Neural crest cell (in vitro differentiated cells): Measurements from ENCODE around the gene CCDC63. TPM values are rescaled to one million over a fixed set of nuclear protein-coding genes. Genes with fewer than 3 reads are reported as not detected.

Experiments
- DNase-seq: peaks from one replicate; pipeline ENCODE4 v3.0.0; 2021; ENCODE audit warnings: low read depth, mixed read lengths, low spot score
- H3K27ac Mint-ChIP-seq: one replicate; pipeline ENCODE4 v1.8.0; 2021; ENCODE audit warnings: mild to moderate bottlenecking, mixed read lengths; ENCODE audit not compliant: unreplicated experiment
- H3K27me3 Mint-ChIP-seq: 2 replicates; pipeline ENCODE4 v1.8.0; 2021; ENCODE audit warnings: low read depth, mild to moderate bottlenecking, mixed read lengths
- H3K36me3 Mint-ChIP-seq: 2 replicates; pipeline ENCODE4 v1.8.0; 2021; ENCODE audit warnings: low read depth, mild to moderate bottlenecking, mixed read lengths
- H3K4me1 Mint-ChIP-seq: 2 replicates; pipeline ENCODE4 v1.8.0; 2021; ENCODE audit warnings: mixed read lengths
- H3K4me3 Mint-ChIP-seq: one replicate; pipeline ENCODE4 v1.8.0; 2021; ENCODE audit warnings: mild to moderate bottlenecking, mixed read lengths
- H3K9me3 Mint-ChIP-seq: 2 replicates; pipeline ENCODE4 v1.8.0; 2021; ENCODE audit warnings: mixed read lengths
- total RNA-seq: library from RNA; stranded (reverse); gene quantifications from 2 replicates; pipeline ENCODE4 v1.2.1, GENCODE V29; 2021
- TF ChIP-seq, protein P1 (sequence below): fragments of 200-600 bp; sonication (generic); conservative IDR thresholded peaks from 2 replicates; pipeline ENCODE4 v1.5.0; 2021; ENCODE audit warnings: antibody characterized with exemption, mild to moderate bottlenecking

The CCDC63 gene
- total RNA-seq, 1 donor from 2014 or later = not detected

DNA sequence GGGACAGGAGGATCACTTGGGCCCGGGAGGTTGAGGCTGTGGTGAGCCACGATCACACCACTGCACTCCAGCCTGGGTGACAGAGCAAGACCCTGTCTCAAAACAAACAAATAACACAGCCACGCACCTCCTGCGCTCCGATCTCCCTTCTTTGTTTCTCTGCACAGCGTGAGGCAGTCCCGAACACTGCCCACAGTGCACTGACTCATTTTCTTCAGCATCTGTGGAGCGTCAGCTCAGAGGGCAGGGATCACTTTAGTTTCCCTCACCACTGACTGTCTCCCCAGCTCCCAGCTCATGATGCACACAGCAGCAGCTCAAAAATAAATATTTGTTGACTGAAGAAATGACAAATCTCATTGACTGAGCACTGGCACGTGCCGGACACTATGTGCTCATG lies 74.5 kb downstream of the CCDC63 start:
- DNase-seq = no peak
- Mint-ChIP-seq H3K4me1 (no peaks in the 10 kb centered on the region), H3K36me3 (no peaks in the 10 kb centered on the region), H3K27me3 (peaks cover 44% of the 10 kb centered on the region), H3K27ac (no peak overlapping the region), H3K9me3 (no peaks in the 10 kb centered on the region), H3K4me3 (no peak overlapping the region)
- TF ChIP-seq, protein P1, sequence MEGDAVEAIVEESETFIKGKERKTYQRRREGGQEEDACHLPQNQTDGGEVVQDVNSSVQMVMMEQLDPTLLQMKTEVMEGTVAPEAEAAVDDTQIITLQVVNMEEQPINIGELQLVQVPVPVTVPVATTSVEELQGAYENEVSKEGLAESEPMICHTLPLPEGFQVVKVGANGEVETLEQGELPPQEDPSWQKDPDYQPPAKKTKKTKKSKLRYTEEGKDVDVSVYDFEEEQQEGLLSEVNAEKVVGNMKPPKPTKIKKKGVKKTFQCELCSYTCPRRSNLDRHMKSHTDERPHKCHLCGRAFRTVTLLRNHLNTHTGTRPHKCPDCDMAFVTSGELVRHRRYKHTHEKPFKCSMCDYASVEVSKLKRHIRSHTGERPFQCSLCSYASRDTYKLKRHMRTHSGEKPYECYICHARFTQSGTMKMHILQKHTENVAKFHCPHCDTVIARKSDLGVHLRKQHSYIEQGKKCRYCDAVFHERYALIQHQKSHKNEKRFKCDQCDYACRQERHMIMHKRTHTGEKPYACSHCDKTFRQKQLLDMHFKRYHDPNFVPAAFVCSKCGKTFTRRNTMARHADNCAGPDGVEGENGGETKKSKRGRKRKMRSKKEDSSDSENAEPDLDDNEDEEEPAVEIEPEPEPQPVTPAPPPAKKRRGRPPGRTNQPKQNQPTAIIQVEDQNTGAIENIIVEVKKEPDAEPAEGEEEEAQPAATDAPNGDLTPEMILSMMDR = no peak

DNA sequence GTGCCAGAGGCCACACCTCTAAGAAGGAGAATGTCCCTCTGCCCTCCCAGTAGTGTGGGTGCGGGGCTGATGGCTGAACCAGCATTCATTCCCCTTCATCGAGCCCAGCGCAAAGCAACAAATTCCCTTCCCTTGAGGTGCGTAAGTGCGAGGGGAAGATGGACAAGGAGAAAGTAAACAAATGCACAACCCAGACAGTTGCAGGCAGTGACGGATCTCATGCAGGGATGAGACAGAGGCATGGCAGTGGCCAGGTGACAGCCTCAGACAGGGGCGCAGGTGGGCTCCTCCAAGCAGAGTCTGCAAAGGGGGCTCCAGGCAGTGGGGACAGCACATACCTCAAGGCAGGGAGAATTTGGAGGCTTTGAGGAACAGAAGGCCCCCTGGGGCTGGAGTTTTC lies 75.9 kb downstream of the CCDC63 start:
- H3K27me3 Mint-ChIP-seq = peaks cover 42% of the 10 kb centered on the region
- TF ChIP-seq, protein P1 = no peak
- no peak overlapping the region for H3K27ac Mint-ChIP-seq
- H3K9me3 Mint-ChIP-seq = no peaks in the 10 kb centered on the region
- H3K4me1 Mint-ChIP-seq = no peaks in the 10 kb centered on the region
- DNase-seq = no peak
- no peaks in the 10 kb centered on the region for H3K36me3 Mint-ChIP-seq
- no peak overlapping the region for H3K4me3 Mint-ChIP-seq

DNA sequence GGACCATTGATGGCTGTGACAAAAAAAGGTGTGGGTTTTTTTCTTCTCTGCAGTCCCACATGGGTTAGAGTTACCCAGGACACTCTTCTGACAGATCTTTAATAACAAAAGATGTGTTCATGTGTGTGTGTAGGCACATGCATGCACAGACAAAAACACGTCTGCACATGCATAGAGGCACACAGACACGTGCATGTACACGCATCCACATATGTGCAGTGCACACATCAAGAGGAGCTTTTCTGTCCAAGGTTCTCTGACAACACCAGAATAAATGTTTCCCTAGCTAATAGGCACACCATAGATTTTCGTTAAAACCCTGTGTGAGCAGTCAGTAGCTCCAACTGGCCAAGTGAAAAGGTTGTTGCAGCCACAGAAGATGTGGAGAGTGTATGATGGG lies 76.4 kb downstream of the CCDC63 start:
- Mint-ChIP-seq H3K4me3 (no peak overlapping the region), H3K36me3 (no peaks in the 10 kb centered on the region), H3K4me1 (no peaks in the 10 kb centered on the region), H3K27me3 (peaks cover 36% of the 10 kb centered on the region), H3K27ac (no peak overlapping the region), H3K9me3 (no peaks in the 10 kb centered on the region)
- DNase-seq = no peak
- TF ChIP-seq, protein P1 = no peak

DNA sequence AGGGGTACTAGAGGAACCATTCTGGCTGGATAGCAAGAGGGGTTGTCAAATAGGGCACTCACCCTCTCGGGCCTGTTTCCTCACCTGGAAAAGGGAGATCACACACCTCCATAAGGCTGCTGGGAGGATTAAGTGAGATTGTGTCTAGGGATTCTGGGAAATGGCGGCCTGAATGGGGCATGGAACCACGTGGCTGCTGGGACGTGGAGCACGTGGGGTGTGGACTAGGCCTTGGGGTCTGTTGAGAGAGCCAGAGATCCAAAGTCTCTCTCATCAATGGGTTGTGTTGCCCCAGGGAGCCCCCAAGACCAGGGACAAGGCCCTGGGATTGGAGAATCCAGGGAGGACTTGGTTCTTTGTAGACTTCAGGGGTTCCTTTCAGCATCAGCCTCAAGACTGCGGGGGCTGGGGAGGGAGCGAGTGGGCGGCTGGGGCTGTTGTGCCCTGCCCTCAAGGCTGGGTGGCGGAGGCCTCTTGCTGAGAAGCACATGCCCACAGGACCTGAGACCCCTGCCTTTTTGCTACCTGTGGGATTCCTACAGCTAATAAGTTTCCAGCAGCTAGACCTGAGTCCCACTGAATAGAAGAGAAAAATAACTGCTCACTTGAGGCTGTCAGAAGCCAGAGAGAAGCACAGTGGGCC lies 77.0 kb downstream of the CCDC63 start:
- no peak for DNase-seq
- Mint-ChIP-seq H3K27ac (no peak overlapping the region), H3K27me3 (peaks cover 33% of the 10 kb centered on the region), H3K4me1 (no peaks in the 10 kb centered on the region), H3K36me3 (no peaks in the 10 kb centered on the region), H3K9me3 (no peaks in the 10 kb centered on the region), H3K4me3 (no peak overlapping the region)
- TF ChIP-seq, protein P1 = no peak

DNA sequence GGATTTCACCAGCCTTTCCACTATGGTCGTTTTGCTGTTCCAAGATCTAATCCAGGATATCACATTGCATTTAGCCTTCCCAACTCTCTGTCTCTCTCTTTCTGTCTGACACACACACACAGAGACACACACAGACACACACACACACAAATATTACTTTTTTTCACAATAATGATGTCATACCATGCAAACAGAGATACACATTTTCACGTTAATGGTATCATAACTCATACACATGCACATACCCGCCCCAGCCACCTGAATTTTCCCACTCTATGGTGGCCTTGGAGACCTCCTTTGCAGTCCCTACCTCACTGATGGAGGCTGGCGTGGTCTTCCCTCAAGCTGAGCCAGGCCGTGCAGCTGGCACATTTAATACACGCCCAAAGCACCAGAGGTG lies 80.8 kb downstream of the CCDC63 start:
- no peak for DNase-seq
- TF ChIP-seq, protein P1 = no peak
- no peaks in the 10 kb centered on the region for H3K4me1 Mint-ChIP-seq
- H3K9me3 Mint-ChIP-seq = no peaks in the 10 kb centered on the region
- H3K27ac Mint-ChIP-seq = no peak overlapping the region
- H3K4me3 Mint-ChIP-seq = no peak overlapping the region
- H3K36me3 Mint-ChIP-seq = no peaks in the 10 kb centered on the region
- peaks cover 7% of the 10 kb centered on the region for H3K27me3 Mint-ChIP-seq
